GM12874 (cell line): ENCODE measurements around the gene PARD3.

Experiments
- TF ChIP-seq, protein P1 (sequence below): IDR thresholded peaks from 2 replicates; pipeline ENCODE4 v1.5.1; 2011; ENCODE audit warnings: low read depth, mild to moderate bottlenecking, control low read depth, low read length, moderate library complexity; ENCODE audit not compliant: insufficient read depth

Gene PARD3

DNA sequence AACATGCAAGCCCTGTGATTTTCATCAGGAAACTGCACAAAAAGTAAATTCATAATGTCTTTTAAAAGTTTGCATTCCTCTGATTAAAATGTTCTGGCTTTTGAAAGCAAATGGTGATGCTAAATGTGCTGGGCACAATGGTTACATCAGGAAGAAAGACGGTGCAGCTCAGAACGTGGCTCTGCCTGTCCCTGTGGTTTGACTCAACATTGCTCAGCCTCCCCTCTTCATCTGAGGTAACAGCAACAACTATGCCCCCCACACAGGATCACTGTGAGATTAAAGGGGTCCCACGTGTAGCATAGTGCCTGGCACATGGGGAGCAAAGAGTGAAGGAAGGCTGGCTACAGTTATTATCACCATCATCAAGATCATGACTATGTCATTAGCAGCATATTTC is 44.0 kb downstream of the PARD3 start:
- TF ChIP-seq, protein P1, sequence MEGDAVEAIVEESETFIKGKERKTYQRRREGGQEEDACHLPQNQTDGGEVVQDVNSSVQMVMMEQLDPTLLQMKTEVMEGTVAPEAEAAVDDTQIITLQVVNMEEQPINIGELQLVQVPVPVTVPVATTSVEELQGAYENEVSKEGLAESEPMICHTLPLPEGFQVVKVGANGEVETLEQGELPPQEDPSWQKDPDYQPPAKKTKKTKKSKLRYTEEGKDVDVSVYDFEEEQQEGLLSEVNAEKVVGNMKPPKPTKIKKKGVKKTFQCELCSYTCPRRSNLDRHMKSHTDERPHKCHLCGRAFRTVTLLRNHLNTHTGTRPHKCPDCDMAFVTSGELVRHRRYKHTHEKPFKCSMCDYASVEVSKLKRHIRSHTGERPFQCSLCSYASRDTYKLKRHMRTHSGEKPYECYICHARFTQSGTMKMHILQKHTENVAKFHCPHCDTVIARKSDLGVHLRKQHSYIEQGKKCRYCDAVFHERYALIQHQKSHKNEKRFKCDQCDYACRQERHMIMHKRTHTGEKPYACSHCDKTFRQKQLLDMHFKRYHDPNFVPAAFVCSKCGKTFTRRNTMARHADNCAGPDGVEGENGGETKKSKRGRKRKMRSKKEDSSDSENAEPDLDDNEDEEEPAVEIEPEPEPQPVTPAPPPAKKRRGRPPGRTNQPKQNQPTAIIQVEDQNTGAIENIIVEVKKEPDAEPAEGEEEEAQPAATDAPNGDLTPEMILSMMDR = no peak

DNA sequence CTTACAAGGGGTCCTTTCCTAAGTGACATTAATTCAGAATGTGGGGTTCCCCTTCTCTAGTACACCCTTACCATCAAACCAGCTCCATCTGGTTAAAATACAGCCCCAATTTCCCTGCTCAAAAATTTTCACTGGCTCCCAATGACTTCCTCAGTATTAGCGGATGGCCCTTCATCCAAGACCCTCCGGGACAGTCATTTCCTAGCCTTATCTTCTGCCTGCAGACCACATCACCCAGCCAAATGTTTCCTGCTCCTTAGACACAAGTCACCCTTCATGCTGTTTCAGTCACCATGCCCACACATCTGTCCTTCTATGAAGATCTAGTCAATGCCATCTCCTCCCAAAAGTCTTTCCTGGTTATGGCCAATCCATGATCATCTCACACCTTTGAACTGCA is 45.2 kb downstream of the PARD3 start:
- TF ChIP-seq, protein P1 = no peak

DNA sequence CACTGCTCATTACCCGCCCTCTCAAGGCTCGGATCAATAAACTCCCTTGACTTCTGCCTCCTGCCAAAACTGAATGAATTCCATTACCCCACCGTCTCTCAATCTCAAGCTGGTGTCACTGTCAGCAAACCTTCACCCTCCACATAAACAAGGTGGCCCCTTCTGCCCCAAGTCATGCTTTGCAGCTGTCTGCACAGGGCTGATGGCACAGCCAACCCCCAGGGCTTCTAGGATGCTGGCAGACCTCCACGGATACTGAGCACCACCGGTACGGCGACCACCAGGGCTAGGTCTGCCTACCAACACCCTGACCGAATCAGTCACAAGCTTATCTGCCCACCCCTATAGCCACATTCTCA is 46.1 kb downstream of the PARD3 start:
- TF ChIP-seq, protein P1 = no peak

DNA sequence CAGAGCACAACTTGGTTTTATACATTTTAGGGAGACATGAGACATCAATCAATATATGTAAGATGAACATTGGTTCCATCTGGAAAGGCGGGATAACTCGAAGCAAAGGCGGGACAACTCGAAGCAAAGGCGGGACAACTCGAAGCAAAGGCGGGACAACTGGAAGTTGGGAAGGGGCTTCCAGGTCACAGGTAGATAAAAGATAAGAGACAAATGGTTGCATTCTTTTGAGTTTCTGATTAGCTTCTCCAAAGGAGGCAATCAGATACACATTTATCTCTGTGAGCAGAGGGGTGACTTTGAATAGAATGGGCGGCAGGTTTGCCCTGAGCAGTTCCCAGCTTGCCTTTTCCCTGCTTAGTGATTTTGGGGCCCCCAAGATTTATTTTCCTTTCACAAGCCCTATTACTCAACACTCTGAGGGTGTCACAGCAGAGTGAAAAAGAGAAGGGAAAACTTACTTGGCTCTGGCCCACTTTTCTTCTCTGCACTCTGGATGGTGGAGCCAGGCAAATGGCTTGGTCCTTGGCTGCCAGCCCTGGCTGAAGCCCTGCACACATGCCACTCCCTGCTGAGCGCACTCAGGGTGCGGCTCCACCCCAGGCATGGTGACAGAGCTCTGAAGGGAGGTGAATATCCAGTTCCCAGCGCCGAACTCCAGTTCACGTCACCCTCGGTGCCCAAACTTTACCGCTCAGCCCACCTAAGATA is 46.7 kb downstream of the PARD3 start:
- TF ChIP-seq, protein P1 = no peak

DNA sequence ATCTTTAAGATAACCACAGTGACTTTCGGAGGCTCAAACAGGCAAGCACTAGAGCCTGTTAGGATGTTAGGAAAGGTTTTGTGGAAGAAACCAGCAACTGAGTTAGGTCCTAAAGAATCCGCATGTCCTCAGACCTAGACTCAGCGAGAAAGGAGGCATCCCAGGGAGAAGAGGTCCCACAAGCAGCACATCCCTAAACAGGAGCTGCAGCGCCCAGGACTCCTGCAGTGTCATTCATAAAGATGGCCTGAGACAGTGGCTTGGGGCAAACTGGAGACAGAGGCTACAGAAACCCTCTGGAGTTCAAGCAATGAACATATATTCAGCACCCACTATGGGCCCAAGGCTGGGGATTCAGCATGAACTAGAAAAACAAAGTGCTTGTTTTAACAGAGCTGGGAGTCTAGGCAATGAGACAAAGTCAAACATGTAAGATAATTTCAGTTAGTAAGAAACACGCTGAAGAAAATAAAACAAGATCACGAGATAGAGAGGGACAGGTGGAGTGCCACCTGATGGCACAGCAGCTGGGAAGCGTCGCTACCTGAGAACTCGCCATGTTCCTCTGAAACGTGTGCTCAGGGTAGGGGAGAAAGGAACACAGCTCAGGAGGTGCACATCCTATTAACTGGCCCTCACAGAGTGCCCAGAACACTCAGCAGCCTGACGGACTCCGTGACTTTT is 48.1 kb downstream of the PARD3 start:
- TF ChIP-seq, protein P1 = no peak

DNA sequence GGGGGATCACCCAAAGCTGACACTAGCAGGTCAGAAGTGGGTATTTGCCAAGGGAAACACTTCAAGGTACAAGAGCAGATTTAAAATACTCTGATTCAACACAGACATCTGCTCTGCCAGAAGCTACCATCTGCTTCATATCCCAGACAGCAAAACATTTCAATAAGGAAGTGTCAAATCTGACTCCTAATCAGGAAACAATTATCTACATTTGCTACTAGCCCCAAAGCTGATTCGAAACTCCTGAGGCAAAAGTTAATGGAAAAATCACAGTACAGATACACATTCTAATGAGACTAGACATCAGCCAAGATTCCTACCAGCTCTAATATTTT is 48.9 kb downstream of the PARD3 start:
- TF ChIP-seq, protein P1 = no peak

DNA sequence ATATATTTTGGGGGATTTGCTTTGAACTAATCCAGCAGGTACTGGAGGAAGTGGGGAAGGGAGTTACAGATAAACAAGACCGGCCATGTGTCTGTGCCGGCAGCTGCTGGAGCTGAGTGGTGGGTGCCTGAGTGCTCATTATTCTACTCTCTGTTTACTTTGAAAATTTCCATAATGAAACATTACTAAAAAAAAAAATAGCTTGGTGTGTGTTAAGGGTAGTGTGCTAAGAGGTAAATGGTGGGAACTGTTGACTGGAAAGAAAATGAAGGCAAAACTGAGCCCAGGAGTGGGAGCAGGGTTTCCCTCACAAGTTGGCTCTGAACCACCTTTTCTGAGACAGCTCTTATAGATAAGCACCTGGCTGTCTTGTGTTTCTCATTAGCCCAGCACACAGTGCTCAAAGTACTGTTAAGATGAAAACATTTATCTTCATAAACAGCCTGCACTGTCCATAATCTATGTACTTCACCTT is 50.6 kb downstream of the PARD3 start:
- TF ChIP-seq, protein P1 = no peak
